ENCODE measurements around the gene TAS2R3.

GRCh38 chr7:141776374-141776773, 12.5 kb downstream of the TAS2R3 start, which contains the start of gene TAS2R4:
- TF ChIP-seq CTCF (conservative IDR thresholded peaks at IDR 0.05) (no peak), ZFX (IDR thresholded peaks at IDR 0.05) (no peak)

Data from C4-2B (cell line).